GM23338 (cell line): ENCODE data around the gene SEPHS1. TPM values are rescaled to one million over a fixed set of nuclear protein-coding genes. Genes with fewer than 3 reads are reported as not detected.

Source experiments
- ATAC-seq: fragments of 200-7000 bp; cut with Tn5 transposase; 3 replicates; pipeline ENCODE4 v1.9.1; 2020
- DNase-seq: peaks from one replicate; pipeline ENCODE4 v3.0.0-alpha.2; 2015; ENCODE audit warnings: low spot score
- H2AFZ ChIP-seq: fragments of 200-600 bp; sonication (generic); 2 replicates; pipeline ENCODE4 v1.8.0; 2016; ENCODE audit warnings: antibody characterized with exemption, mild to moderate bottlenecking, moderate library complexity
- H3F3A ChIP-seq: fragments of 200-600 bp; sonication (generic); replicated peaks from 2 replicates; pipeline ENCODE4 v1.8.0; 2017; ENCODE audit warnings: antibody characterized with exemption, mixed run types, low read depth
- H3K27ac ChIP-seq: fragments of 200-600 bp; sonication (generic); 2 replicates; pipeline ENCODE4 v1.6.1; 2016; ENCODE audit warnings: low read depth
- H3K27me3 ChIP-seq: fragments of 200-600 bp; sonication (generic); 2 replicates; pipeline ENCODE4 v1.8.0; 2016; ENCODE audit warnings: mild to moderate bottlenecking, mixed run types, moderate library complexity; ENCODE audit not compliant: insufficient read depth
- H3K36me3 ChIP-seq: fragments of 200-600 bp; sonication (generic); 2 replicates; pipeline ENCODE4 v1.8.0; 2016; ENCODE audit warnings: mild to moderate bottlenecking; ENCODE audit not compliant: insufficient read depth
- H3K4me1 ChIP-seq: fragments of 200-600 bp; sonication (generic); 2 replicates; pipeline ENCODE4 v1.8.0; 2016; ENCODE audit warnings: mild to moderate bottlenecking, moderate library complexity; ENCODE audit not compliant: insufficient read depth
- H3K4me2 ChIP-seq: fragments of 200-600 bp; sonication (generic); 2 replicates; pipeline ENCODE4 v1.7.1; 2017; ENCODE audit warnings: mixed run types
- H3K4me3 ChIP-seq: fragments of 200-600 bp; sonication (generic); 2 replicates; pipeline ENCODE4 v1.6.1; 2016; ENCODE audit warnings: mixed run types
- H3K79me2 ChIP-seq: fragments of 200-600 bp; sonication (generic); replicated peaks from 2 replicates; pipeline ENCODE4 v1.8.0; 2017; ENCODE audit warnings: mild to moderate bottlenecking; ENCODE audit not compliant: insufficient read depth
- H3K9me2 ChIP-seq: fragments of 200-600 bp; sonication (generic); 2 replicates; pipeline ENCODE4 v1.8.0; 2017; ENCODE audit not compliant: insufficient read depth
- H4K20me1 ChIP-seq: fragments of 200-600 bp; sonication (generic); replicated peaks from 2 replicates; pipeline ENCODE4 v1.8.0; 2017; ENCODE audit warnings: mild to moderate bottlenecking; ENCODE audit not compliant: insufficient read depth
- H3K27ac Mint-ChIP-seq: 2 replicates; pipeline ENCODE4 v1.8.0; 2020; ENCODE audit warnings: inconsistent platforms, mild to moderate bottlenecking, moderate library complexity, mixed read lengths
- H3K27me3 Mint-ChIP-seq: 3 replicates; pipeline ENCODE4 v1.8.0; 2022; ENCODE audit warnings: low read depth, mild to moderate bottlenecking, moderate library complexity, mixed read lengths, inconsistent platforms; ENCODE audit not compliant: insufficient read depth, poor library complexity
- H3K36me3 Mint-ChIP-seq: 3 replicates; pipeline ENCODE4 v1.8.0; 2021; ENCODE audit warnings: low read depth, mild to moderate bottlenecking, inconsistent platforms, moderate library complexity, mixed read lengths
- H3K4me1 Mint-ChIP-seq: 3 replicates; pipeline ENCODE4 v1.8.0; 2020; ENCODE audit warnings: mild to moderate bottlenecking, inconsistent platforms, mixed read lengths
- H3K4me3 Mint-ChIP-seq: 3 replicates; pipeline ENCODE4 v1.8.0; 2021; ENCODE audit warnings: moderate library complexity, mild to moderate bottlenecking, inconsistent platforms, mixed read lengths
- H3K9me3 Mint-ChIP-seq: 3 replicates; pipeline ENCODE4 v1.8.0; 2020; ENCODE audit warnings: moderate library complexity, mild to moderate bottlenecking, inconsistent platforms, mixed read lengths
- EZH2 ChIP-seq: fragments of 200-600 bp; sonication (generic); IDR thresholded peaks from one replicate; pipeline ENCODE4 v1.8.0; 2017; ENCODE audit warnings: antibody characterized with exemption, mild to moderate bottlenecking, low read depth; ENCODE audit not compliant: unreplicated experiment
- EZH2phosphoT487 ChIP-seq: fragments of 200-600 bp; sonication (generic); IDR thresholded peaks from one replicate; pipeline ENCODE4 v1.8.1; 2018; ENCODE audit warnings: antibody characterized with exemption; ENCODE audit not compliant: unreplicated experiment
- JUNB ChIP-seq: IDR thresholded peaks from one replicate; pipeline ENCODE4 v1.6.1; 2016; ENCODE audit warnings: antibody characterized with exemption; ENCODE audit not compliant: unreplicated experiment
- NANOG ChIP-seq: IDR thresholded peaks from 2 replicates; pipeline ENCODE4 v1.6.1; 2016; ENCODE audit warnings: antibody characterized with exemption, borderline replicate concordance
- POLR2AphosphoS5 ChIP-seq: IDR thresholded peaks from 2 replicates; pipeline ENCODE4 v1.6.1; 2016; ENCODE audit warnings: antibody characterized with exemption, low read depth
- ZNF114 ChIP-seq: fragments of 250-450 bp; sonication (Bioruptor Pico); IDR thresholded peaks from 2 replicates; pipeline ENCODE4 v1.5.0; 2020; ENCODE audit warnings: mild to moderate bottlenecking, moderate library complexity
- polyA plus RNA-seq: library from polyadenylated mRNA; unstranded; fragments of >200 nt; fragmentation: Nextera tagmentation; extraction: Ambion mirVana; gene quantifications from 2 replicates; pipeline ENCODE4 v1.2.1, GENCODE V29; 2016
- total RNA-seq: library from RNA; depleted of rRNA; stranded (reverse); fragments of >200 nt; shearing (Covaris generic); gene quantifications from 2 replicates; pipeline ENCODE4 v1.2.3, GENCODE V29; 2014
- TF ChIP-seq, protein P1 (sequence below): fragments of 250-450 bp; sonication (Bioruptor Pico); IDR thresholded peaks from 2 replicates; pipeline ENCODE4 v1.5.0; 2020; ENCODE audit warnings: mild to moderate bottlenecking, moderate library complexity
- TF ChIP-seq, protein P2 (sequence below): IDR thresholded peaks from one replicate; pipeline ENCODE4 v1.6.1; 2018; ENCODE audit warnings: antibody characterized with exemption; ENCODE audit not compliant: unreplicated experiment

Gene SEPHS1
- total and polyA plus RNA-seq, 2 experiments from 2014 or later: 260 to 609 TPM

DNA sequence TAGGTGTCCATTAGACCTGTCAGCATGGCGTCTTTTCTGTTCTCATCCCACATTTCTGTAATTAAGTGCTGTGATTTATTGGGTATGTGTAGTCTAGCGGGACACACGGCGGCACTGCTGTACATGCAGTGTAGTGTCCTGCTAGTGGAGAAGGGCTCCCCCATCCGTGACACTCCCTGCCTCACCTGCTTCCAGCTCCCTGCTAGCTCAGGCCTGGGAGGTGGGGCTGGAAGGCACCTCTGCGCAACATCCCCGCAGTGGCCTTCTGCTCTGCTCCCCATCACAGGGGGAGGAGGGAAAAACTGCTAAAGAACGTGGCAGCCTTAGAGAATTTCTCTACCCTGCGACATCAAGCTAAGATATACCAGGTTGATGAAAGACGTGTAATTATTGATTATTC, 19.5 kb downstream of the SEPHS1 start (continued):
- TF ChIP-seq, protein P1, sequence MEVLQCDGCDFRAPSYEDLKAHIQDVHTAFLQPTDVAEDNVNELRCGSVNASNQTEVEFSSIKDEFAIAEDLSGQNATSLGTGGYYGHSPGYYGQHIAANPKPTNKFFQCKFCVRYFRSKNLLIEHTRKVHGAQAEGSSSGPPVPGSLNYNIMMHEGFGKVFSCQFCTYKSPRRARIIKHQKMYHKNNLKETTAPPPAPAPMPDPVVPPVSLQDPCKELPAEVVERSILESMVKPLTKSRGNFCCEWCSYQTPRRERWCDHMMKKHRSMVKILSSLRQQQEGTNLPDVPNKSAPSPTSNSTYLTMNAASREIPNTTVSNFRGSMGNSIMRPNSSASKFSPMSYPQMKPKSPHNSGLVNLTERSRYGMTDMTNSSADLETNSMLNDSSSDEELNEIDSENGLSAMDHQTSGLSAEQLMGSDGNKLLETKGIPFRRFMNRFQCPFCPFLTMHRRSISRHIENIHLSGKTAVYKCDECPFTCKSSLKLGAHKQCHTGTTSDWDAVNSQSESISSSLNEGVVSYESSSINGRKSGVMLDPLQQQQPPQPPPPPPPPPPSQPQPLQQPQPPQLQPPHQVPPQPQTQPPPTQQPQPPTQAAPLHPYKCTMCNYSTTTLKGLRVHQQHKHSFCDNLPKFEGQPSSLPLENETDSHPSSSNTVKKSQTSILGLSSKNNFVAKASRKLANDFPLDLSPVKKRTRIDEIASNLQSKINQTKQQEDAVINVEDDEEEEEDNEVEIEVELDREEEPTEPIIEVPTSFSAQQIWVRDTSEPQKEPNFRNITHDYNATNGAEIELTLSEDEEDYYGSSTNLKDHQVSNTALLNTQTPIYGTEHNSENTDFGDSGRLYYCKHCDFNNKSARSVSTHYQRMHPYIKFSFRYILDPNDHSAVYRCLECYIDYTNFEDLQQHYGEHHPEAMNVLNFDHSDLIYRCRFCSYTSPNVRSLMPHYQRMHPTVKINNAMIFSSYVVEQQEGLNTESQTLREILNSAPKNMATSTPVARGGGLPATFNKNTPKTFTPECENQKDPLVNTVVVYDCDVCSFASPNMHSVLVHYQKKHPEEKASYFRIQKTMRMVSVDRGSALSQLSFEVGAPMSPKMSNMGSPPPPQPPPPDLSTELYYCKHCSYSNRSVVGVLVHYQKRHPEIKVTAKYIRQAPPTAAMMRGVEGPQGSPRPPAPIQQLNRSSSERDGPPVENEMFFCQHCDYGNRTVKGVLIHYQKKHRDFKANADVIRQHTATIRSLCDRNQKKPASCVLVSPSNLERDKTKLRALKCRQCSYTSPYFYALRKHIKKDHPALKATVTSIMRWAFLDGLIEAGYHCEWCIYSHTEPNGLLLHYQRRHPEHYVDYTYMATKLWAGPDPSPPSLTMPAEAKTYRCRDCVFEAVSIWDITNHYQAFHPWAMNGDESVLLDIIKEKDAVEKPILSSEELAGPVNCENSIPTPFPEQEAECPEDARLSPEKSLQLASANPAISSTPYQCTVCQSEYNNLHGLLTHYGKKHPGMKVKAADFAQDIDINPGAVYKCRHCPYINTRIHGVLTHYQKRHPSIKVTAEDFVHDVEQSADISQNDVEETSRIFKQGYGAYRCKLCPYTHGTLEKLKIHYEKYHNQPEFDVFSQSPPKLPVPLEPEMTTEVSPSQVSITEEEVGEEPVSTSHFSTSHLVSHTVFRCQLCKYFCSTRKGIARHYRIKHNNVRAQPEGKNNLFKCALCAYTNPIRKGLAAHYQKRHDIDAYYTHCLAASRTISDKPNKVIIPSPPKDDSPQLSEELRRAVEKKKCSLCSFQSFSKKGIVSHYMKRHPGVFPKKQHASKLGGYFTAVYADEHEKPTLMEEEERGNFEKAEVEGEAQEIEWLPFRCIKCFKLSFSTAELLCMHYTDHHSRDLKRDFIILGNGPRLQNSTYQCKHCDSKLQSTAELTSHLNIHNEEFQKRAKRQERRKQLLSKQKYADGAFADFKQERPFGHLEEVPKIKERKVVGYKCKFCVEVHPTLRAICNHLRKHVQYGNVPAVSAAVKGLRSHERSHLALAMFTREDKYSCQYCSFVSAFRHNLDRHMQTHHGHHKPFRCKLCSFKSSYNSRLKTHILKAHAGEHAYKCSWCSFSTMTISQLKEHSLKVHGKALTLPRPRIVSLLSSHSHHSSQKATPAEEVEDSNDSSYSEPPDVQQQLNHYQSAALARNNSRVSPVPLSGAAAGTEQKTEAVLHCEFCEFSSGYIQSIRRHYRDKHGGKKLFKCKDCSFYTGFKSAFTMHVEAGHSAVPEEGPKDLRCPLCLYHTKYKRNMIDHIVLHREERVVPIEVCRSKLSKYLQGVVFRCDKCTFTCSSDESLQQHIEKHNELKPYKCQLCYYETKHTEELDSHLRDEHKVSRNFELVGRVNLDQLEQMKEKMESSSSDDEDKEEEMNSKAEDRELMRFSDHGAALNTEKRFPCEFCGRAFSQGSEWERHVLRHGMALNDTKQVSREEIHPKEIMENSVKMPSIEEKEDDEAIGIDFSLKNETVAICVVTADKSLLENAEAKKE (CRISPR knock-in tag): no peak
- TF ChIP-seq EZH2 (no peak), POLR2AphosphoS5 (no peak), JUNB (no peak)
- TF ChIP-seq, protein P2, sequence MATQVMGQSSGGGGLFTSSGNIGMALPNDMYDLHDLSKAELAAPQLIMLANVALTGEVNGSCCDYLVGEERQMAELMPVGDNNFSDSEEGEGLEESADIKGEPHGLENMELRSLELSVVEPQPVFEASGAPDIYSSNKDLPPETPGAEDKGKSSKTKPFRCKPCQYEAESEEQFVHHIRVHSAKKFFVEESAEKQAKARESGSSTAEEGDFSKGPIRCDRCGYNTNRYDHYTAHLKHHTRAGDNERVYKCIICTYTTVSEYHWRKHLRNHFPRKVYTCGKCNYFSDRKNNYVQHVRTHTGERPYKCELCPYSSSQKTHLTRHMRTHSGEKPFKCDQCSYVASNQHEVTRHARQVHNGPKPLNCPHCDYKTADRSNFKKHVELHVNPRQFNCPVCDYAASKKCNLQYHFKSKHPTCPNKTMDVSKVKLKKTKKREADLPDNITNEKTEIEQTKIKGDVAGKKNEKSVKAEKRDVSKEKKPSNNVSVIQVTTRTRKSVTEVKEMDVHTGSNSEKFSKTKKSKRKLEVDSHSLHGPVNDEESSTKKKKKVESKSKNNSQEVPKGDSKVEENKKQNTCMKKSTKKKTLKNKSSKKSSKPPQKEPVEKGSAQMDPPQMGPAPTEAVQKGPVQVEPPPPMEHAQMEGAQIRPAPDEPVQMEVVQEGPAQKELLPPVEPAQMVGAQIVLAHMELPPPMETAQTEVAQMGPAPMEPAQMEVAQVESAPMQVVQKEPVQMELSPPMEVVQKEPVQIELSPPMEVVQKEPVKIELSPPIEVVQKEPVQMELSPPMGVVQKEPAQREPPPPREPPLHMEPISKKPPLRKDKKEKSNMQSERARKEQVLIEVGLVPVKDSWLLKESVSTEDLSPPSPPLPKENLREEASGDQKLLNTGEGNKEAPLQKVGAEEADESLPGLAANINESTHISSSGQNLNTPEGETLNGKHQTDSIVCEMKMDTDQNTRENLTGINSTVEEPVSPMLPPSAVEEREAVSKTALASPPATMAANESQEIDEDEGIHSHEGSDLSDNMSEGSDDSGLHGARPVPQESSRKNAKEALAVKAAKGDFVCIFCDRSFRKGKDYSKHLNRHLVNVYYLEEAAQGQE: no peak

DNA sequence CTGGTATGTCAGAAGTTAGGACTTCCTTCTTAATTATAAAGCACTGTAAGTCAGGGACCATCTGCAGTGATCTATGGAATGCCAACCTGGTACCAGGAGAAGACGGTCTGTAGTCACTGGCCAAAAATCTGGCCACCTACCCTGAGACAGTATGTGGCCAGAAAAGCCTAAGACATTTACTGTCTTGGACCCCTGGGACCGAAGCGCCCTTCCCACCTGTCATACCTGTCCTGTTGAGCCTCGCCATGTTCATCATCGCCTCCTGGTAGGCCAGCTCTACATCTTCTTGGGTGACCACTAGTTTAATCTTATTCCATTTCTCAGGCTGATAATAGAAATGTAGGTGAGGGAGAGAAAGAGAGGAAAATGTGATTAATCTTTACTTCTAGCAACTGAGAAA, 20.0 kb downstream of the SEPHS1 start:
- Mint-ChIP-seq H3K9me3 (no peaks in the 10 kb centered on the region; the same call in 2 of the 3 replicates), H3K27ac (peak overlapping the region; percentile 10; the same call in 1 of the 2 replicates), H3K4me3 (no peak overlapping the region), H3K27me3 (peaks cover 14% of the 10 kb centered on the region), H3K4me1 (peaks cover 27% of the 10 kb centered on the region), H3K36me3 (peaks cover 100% of the 10 kb centered on the region)
- no peak overlapping the region for H3K4me3 ChIP-seq
- peak overlapping the region; percentile 30 for H3K27ac ChIP-seq
- peaks cover 93% of the 10 kb centered on the region for H3K36me3 ChIP-seq
- ATAC-seq (no peak), DNase-seq (no peak)
- peaks cover 12% of the 10 kb centered on the region for H3K4me1 ChIP-seq
- H4K20me1 ChIP-seq: peaks cover 74% of the 10 kb centered on the region
- H3K27me3 ChIP-seq: no peaks in the 10 kb centered on the region
- H3K79me2 ChIP-seq: peaks cover 56% of the 10 kb centered on the region
- no peaks in the 10 kb centered on the region for H3K9me2 ChIP-seq
- peaks cover 70% of the 10 kb centered on the region for H3F3A ChIP-seq
- H2AFZ ChIP-seq: no peak overlapping the region
- no peak overlapping the region for H3K4me2 ChIP-seq
- TF ChIP-seq NANOG (no peak), EZH2phosphoT487 (no peak), JUNB (no peak), EZH2 (no peak), ZNF114 (CRISPR knock-in tag) (no peak)
